ENCODE measurements around the gene ZC3H7A.

The ZC3H7A gene

DNA sequence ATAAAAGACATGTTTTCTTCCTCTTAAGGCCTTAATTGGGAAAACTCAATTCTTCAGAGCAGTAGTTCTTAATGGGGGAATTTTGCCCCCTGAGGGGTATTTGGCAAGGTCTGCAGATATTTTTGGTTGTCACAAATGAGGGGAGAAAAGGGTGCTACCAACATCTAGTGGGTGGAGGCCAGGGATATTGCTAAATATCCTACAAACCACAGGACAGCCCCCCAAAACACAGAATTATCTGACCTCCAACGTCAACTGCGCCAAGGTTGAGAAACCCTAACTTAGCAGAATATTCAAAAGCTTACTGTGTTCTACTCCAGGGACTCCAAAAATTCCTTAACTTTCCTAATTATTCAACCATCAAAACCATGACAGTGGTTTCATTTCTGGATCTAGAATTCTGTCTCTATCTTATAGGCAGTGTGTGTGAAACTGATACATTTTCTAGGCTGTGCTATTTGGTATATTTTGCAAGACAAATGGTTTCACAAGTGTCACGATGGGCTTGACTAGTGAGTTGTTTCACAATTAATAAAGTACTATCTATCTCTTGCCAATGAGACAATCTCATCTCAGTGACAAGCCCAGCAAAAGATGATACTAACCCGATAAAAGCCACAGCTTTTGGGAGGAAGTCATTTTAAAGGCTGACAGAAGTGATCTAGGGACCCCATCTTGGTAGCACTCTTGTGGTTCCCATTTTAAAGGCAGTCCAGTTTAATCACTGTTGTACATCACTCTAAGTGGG lies 69.1 kb downstream of the ZC3H7A start:
- Mint-ChIP-seq H3K36me3 (peaks cover 32 to 53% of the 10 kb centered on the region in 2 donors), H3K9me3 (no peaks in the 10 kb centered on the region), H3K4me3 (no peak overlapping the region), H3K4me1 (peaks cover 6 to 21% of the 10 kb centered on the region in 2 donors), H3K27me3 (no peaks in the 10 kb centered on the region), H3K27ac (peak overlapping the region; percentile 14)
- DNase-seq: no peak
- ATAC-seq (replicated peaks): no peak

DNA sequence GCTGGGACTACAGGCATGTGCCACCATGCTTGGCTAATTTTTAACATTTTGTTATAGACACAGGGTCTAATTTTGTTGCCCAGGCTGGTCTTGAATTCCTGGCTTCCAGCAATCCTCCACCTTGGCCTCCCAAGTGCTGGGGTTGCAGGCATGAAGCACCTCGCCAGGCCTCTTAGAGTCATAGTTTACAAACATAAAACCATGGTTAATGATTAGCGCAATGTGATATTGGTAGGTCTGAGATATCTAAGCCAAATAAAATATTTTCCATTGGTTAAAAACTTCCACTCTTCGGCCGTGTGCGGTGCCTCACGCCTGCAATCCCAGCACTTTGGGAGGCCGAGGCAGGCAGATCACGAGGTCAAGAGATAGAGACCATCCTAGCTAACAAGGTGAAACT lies 71.0 kb downstream of the ZC3H7A start:
- ATAC-seq (replicated peaks) (no peak), DNase-seq (no peak)
- Mint-ChIP-seq H3K4me3 (no peak overlapping the region), H3K4me1 (peaks cover 6 to 21% of the 10 kb centered on the region in 2 donors), H3K36me3 (peaks cover 28 to 51% of the 10 kb centered on the region in 2 donors), H3K27me3 (no peaks in the 10 kb centered on the region), H3K27ac (no peak overlapping the region), H3K9me3 (no peaks in the 10 kb centered on the region)

- no peak overlapping the region for H3K4me3 Mint-ChIP-seq
- DNase-seq (no peak), ATAC-seq (replicated peaks) (no peak)
- peaks cover 6 to 21% of the 10 kb centered on the region in 2 donors for H3K4me1 Mint-ChIP-seq
- H3K27me3 Mint-ChIP-seq: no peaks in the 10 kb centered on the region
- peaks cover 32 to 49% of the 10 kb centered on the region in 2 donors for H3K36me3 Mint-ChIP-seq
- H3K27ac Mint-ChIP-seq: no peak overlapping the region
- H3K9me3 Mint-ChIP-seq: no peaks in the 10 kb centered on the region
Observed at GRCh38 chr16:11725457-11725856, 71.6 kb downstream of the ZC3H7A start.

DNA sequence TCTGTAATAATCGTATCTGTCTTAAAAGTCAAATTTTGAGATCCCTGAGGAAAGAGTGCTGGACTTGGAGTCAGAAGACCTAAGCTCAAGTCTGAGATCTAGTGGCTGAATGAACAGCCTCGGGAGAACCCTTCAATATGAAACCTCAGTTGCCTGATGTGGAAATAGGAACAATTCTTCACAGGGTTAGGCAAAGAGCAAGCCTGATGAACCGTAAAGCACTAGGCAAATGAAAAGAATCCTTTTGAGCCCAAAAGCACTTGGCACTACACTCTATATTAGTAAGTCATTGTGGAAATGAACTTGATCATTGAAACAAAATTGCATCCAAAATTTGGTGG lies 74.6 kb downstream of the ZC3H7A start:
- H3K9me3 Mint-ChIP-seq: no peaks in the 10 kb centered on the region
- no peak for DNase-seq
- peaks cover 13 to 25% of the 10 kb centered on the region in 2 donors for H3K4me1 Mint-ChIP-seq
- peaks cover 33 to 36% of the 10 kb centered on the region in 2 donors for H3K36me3 Mint-ChIP-seq
- no peaks in the 10 kb centered on the region for H3K27me3 Mint-ChIP-seq
- no peak overlapping the region for H3K27ac Mint-ChIP-seq
- no peak overlapping the region for H3K4me3 Mint-ChIP-seq
- no peak for ATAC-seq (replicated peaks)

DNA sequence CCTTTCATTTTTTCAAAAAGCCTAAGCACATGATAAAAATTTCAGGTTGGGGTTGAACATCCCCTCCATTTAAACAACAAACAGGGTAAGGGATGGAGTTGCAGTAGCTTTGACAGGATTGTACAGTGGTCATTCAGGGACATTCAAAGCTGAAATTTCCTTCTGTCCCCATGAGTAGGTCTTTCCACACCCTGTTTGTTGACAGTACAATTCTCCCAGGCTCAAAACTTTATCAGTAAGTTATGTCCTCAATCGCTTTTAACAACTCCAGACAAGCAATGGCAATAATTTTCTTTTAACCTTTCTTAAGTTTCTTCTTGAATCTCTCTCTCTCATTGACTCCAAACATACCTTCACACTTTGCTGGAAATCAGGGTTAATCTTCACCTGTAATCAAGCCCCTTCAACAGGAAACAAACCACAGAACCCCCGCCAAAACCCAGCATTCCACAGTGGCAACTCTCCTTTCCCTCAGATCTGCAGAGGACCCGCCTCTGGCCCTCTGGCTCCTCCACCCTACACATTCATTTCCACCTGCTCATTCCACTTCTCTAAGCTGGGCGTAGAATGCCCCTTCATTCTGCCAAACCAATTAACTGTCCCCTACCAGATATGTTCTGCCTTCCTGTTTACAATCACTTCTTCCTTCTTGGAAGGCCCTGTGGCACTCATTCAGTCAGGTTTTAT lies 75.1 kb downstream of the ZC3H7A start:
- Mint-ChIP-seq H3K4me1 (peaks cover 13 to 25% of the 10 kb centered on the region in 2 donors), H3K9me3 (no peaks in the 10 kb centered on the region), H3K36me3 (peaks cover 33 to 39% of the 10 kb centered on the region in 2 donors), H3K27ac (no peak overlapping the region), H3K27me3 (no peaks in the 10 kb centered on the region), H3K4me3 (no peak overlapping the region)
- DNase-seq: no peak
- no peak for ATAC-seq (replicated peaks)

DNA sequence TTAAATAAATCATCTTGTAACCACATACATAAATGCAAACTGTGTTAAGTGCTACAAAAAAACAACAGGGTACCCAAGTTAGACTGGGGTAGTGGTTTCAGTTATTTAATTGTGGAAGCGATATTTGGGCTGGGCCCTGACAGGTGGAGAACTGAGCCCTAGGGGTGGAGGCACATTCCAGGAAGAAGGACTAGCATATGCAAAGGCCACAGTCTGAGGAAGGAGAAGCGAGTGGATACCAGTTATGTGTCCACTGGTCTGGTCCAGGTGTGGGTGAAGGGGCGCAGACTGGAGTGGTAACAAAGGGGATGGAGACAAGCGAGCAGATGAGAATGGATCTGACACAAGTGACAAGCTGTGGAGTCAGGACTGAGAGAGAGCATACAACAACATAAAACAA lies 77.3 kb downstream of the ZC3H7A start:
- Mint-ChIP-seq H3K4me3 (no peak overlapping the region), H3K36me3 (peaks cover 28 to 45% of the 10 kb centered on the region in 2 donors), H3K4me1 (peaks cover 25 to 41% of the 10 kb centered on the region in 2 donors), H3K27ac (peak overlapping the region; percentile 70), H3K9me3 (no peaks in the 10 kb centered on the region), H3K27me3 (no peaks in the 10 kb centered on the region)
- DNase-seq (no peak), ATAC-seq (replicated peaks) (no peak)

DNA sequence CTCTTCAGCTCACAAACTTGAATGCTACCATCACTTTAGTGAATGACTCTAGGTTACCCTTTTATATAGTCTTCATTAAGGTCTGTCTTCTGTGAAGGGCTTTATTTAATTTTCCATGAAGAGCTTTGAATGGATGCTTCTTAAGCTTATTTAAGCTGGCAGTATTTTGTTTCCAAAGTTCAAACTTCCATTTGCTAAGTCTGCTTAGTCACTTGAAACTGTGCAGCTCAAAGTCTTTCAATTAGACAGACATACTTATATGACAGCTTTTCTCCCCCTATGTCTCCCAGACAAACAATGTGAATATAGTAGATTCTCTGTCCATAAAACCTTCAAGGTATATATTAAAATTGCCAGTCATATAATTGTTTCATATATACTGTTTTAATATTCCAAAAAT lies 77.9 kb downstream of the ZC3H7A start:
- DNase-seq (no peak), ATAC-seq (replicated peaks) (no peak)
- Mint-ChIP-seq H3K36me3 (peaks cover 28 to 46% of the 10 kb centered on the region in 2 donors), H3K4me1 (peaks cover 27 to 42% of the 10 kb centered on the region in 2 donors), H3K27ac (no peak overlapping the region), H3K4me3 (no peak overlapping the region), H3K27me3 (no peaks in the 10 kb centered on the region), H3K9me3 (no peaks in the 10 kb centered on the region)

GRCh38 chr16:11717811-11718210 lies 79.2 kb downstream of the ZC3H7A start:
- H3K27me3 Mint-ChIP-seq: no peaks in the 10 kb centered on the region
- H3K9me3 Mint-ChIP-seq: no peaks in the 10 kb centered on the region
- no peak for DNase-seq
- peak overlapping the region; percentile 75 for H3K27ac Mint-ChIP-seq
- H3K4me3 Mint-ChIP-seq: no peak overlapping the region
- no peak for ATAC-seq (replicated peaks)
- peaks cover 27 to 33% of the 10 kb centered on the region in 2 donors for H3K4me1 Mint-ChIP-seq
- H3K36me3 Mint-ChIP-seq: peaks cover 22 to 41% of the 10 kb centered on the region in 2 donors

DNA sequence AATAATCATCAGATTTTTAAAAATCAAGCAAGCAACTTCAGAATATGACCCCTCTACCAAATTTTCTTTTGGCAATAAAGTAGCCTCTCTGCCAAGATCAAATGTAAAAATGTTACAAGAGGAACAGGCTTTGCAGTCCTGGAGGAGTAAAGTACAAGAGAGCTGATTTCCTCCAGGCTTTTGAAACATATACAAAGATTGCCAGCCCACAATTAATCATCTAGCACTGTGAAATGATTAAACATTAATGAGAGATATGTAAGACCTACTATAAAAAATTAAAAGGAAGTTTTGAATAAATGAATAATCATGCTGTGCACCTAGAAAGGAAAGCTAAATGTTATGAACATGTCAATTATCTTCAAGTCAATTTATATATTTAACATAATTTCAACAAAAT lies 80.7 kb downstream of the ZC3H7A start:
- ATAC-seq (replicated peaks): no peak
- Mint-ChIP-seq H3K4me3 (no peak overlapping the region), H3K27me3 (no peaks in the 10 kb centered on the region), H3K9me3 (no peaks in the 10 kb centered on the region), H3K4me1 (peaks cover 26 to 33% of the 10 kb centered on the region in 2 donors), H3K27ac (no peak overlapping the region), H3K36me3 (peaks cover 17 to 37% of the 10 kb centered on the region in 2 donors)
- DNase-seq: no peak

DNA sequence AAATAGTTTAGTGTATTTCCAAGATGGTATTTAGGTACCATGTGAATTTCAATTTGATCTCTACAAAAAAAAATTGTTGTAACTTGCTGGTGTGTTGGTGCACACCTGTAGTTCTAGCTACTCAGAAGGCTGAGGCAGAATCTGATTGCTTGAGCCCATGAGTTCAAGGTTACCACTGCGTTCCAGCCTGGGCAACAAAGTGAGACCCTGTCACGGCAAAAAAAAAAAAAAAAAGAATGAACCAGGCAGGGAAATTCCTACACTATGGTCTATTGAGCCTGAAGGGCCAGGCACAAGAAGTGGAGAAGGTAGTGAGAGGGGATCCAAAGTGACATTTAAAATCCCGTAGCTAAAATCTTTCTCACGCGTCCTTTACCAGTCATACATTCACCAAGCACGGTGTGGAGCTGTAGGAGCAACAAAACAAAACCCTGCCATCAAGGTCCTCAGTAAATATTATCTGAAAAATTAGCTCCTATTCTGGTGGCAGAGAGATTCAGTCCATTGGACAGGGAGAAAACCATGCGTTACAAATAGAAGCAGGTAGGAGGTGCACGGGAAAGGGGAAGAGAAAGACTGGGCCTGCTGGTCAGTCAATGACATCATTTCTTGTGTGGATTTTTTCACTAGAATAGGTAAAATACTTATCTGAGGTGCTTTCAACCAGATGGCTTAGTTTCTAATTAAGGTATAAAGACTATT lies 81.7 kb downstream of the ZC3H7A start:
- no peak for DNase-seq
- H3K27ac Mint-ChIP-seq: peak overlapping the region; percentile 51
- peak in 1 of 2 donors; percentile 65 for ATAC-seq (replicated peaks)
- peaks cover 15 to 39% of the 10 kb centered on the region in 2 donors for H3K36me3 Mint-ChIP-seq
- H3K4me3 Mint-ChIP-seq: peak overlapping the region in 1 of 2 donors; percentile 25
- H3K9me3 Mint-ChIP-seq: no peaks in the 10 kb centered on the region
- H3K27me3 Mint-ChIP-seq: no peaks in the 10 kb centered on the region
- H3K4me1 Mint-ChIP-seq: peaks cover 29 to 40% of the 10 kb centered on the region in 2 donors

GRCh38 chr16:11712122-11712521 lies 84.9 kb downstream of the ZC3H7A start:
- peaks cover 18 to 29% of the 10 kb centered on the region in 2 donors for H3K4me1 Mint-ChIP-seq
- ATAC-seq (replicated peaks): no peak
- H3K27me3 Mint-ChIP-seq: no peaks in the 10 kb centered on the region
- H3K9me3 Mint-ChIP-seq: no peaks in the 10 kb centered on the region
- H3K4me3 Mint-ChIP-seq: no peak overlapping the region
- H3K36me3 Mint-ChIP-seq: peaks cover 16 to 39% of the 10 kb centered on the region in 2 donors
- H3K27ac Mint-ChIP-seq: no peak overlapping the region
- DNase-seq: no peak

- Mint-ChIP-seq H3K36me3 (peaks cover 15 to 35% of the 10 kb centered on the region in 2 donors), H3K27me3 (no peaks in the 10 kb centered on the region), H3K27ac (no peak overlapping the region), H3K4me3 (no peak overlapping the region), H3K4me1 (peaks cover 16 to 31% of the 10 kb centered on the region in 2 donors), H3K9me3 (no peaks in the 10 kb centered on the region)
- ATAC-seq (replicated peaks) (no peak), DNase-seq (no peak)
Observed at GRCh38 chr16:11711662-11712061, 85.4 kb downstream of the ZC3H7A start.

GRCh38 chr16:11708421-11708820 lies 88.6 kb downstream of the ZC3H7A start:
- no peak overlapping the region for H3K27ac Mint-ChIP-seq

GRCh38 chr16:11707679-11708197 lies 89.3 kb downstream of the ZC3H7A start:
- peaks cover 32 to 44% of the 10 kb centered on the region in 2 donors for H3K36me3 Mint-ChIP-seq
- H3K4me1 Mint-ChIP-seq: peaks cover 7 to 18% of the 10 kb centered on the region in 2 donors
- H3K9me3 Mint-ChIP-seq: no peaks in the 10 kb centered on the region
- no peaks in the 10 kb centered on the region for H3K27me3 Mint-ChIP-seq
- DNase-seq (no peak), ATAC-seq (replicated peaks) (no peak)
- H3K27ac Mint-ChIP-seq: no peak overlapping the region
- H3K4me3 Mint-ChIP-seq: no peak overlapping the region

More at GRCh38 chr16:11708421-11708820, 88.6 kb downstream of the ZC3H7A start:
- H3K4me1 Mint-ChIP-seq: peaks cover 6 to 18% of the 10 kb centered on the region in 2 donors
- H3K36me3 Mint-ChIP-seq: peaks cover 26 to 37% of the 10 kb centered on the region in 2 donors
- H3K27me3 Mint-ChIP-seq: no peaks in the 10 kb centered on the region
- no peaks in the 10 kb centered on the region for H3K9me3 Mint-ChIP-seq
- DNase-seq: no peak
- no peak for ATAC-seq (replicated peaks)
- no peak overlapping the region for H3K4me3 Mint-ChIP-seq

Measured in stimulated activated naive B cell treated with anti-CD40 and anti-IgM and Interleukin-4, amounts not matched to agents 10 μg/mL and 1 μg/mL and 100 μg/mL, for 72 hours (primary cell).